Stimulated activated CD4-positive, alpha-beta T cell treated with anti-CD3 and anti-CD28 coated beads, Interleukin-4, amount 100 ng/mL, for 4 hours (primary cell): ENCODE results near the gene ASIC1.

Experiments used
- DNase-seq, 2 experiments: peaks; one replicate each; pipeline ENCODE4 v3.0.0-alpha.2; 2020

ASIC1 gene

DNA sequence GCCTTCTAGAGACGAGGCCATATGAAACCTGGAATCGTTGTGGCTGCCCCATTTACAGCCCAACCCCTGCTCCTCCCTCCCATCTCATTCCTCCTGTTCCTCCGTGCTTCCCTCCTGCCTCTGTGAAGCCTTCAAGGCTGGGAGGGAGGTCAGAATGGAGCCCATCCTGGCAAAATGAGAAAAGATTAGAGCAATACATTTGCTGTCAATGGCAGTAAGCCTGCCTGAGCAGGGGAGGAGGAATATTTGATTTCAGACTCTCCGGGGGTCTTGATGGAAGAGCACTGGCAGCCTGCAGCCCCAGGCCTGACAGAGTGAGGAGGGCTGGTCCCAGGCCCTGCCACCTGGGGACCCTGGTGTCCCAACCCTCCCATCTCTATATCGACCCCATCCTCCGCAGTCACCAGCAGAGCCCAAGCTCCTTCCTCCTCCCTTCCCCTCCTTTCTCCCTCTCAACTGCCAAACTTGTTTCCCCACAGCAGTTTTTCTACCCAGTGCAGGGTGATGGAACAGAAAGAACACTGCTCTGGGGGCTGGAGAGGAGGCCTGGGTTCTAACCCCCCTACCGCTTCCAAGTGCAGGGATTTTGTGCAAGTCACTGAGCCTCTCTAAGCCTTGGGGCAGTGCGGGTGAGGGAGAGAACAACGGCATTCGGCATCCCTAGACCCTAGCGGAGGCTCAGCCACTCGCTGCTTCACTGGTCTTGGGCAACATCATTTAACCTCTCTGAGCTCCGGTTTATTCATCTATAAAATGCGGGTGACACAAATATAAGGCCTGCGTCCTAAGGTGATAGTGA lies 16.1 kb upstream of the ASIC1 start:
- DNase-seq: no peak

DNA sequence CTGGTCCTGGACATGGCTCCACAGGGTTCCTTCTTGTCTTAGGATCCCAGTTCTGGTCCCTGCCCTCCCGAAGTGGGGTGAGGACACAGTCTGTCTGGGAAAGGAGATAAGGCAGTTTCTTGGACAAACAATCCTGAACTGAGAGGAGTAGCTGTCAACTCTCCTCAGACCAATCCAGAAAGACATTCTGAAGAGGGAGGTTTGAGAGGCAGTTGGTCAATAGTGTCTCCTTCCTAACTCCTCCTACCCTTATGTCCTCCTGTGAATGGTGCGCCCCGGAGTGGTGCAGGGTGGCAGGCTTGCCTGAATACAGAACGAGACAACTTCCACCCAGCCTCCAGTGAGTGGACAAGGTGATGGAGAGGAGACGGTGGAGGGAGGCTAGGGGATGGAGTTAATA lies 15.4 kb upstream of the ASIC1 start:
- no peak for DNase-seq

DNA sequence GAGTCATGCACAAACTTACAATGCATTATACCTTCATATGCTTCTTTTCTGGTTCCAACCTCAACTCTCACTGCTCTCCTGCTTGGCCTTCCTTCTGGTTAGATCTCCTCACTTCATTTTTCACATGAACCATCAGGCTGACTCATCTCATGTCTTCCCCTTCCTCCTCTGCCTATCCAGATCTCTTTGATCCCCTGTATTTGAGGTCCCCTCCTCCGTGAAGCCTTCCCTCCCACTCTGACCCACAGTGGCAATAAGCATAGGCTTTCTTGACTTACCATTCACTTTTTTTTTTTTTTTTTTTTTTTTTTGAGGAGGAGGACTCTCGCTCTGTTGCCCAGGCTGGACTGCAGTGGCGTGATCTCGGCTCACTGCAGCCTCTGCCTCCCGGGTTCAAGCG lies 14.7 kb upstream of the ASIC1 start:
- peak in 1 of 2 experiments; percentile 60 for DNase-seq

DNA sequence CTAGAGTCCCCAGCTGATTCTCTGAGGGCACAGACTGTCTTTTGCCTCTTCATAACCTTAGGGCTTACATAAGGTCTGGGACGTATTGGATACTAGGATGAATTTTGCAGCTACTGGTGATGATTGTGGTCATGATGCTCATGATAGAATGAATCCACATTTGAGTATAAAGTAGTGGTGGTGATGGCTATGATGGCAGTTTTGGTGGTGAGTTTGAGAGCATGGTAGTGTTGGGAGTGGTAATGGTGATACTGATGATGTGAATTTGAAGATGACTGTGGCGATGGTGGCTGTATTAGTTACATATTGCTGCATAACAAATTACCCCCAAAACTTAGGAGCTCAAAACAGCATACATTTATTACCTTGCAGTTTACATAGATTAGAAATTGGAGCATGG lies 14.1 kb upstream of the ASIC1 start:
- no peak for DNase-seq

DNA sequence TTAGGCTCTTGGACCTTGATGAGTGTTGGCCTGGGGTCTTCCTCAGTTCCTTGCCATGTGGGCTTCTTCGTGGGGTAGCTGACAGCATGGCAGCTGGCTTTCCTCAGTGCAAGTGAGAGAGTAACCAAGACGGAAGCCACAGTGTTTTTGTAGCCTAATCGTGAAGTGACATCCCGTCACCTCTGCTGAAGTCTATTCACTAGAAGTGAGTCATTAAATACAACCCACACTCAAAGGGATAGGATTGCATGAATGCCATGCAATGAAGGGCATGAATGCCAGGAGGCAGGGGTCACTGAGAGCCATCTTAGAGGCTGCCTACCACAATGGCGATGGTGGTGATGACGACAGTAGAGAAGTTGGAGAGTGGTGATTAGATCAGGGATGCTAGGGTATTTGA lies 13.5 kb upstream of the ASIC1 start:
- DNase-seq: no peak

DNA sequence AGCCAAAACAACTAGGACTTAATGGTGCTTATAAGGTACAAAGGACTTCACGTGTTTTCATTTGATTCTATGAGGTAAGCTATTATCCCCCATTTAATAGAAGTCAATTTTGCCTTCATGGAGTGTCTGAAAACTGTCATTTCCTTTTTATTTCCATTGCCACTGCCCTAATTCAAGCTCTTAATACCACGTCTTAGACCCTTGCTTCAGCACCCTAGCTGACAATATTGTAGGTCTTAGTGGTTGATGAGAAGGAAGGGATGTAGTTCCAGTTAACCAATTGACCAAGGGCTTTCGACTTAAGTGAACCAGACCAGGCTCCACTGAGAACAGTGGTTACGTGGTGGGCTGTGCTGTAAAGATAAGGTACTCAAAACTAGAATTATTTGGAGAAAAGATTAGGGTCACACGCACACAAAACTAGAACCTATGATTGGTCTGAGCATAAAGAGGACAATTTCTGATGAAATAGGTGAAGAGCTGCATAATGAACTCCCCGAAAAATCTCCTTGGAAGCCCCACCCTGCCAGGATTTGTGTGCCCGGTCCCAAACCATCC lies 9.6 kb upstream of the ASIC1 start:
- no peak for DNase-seq

DNA sequence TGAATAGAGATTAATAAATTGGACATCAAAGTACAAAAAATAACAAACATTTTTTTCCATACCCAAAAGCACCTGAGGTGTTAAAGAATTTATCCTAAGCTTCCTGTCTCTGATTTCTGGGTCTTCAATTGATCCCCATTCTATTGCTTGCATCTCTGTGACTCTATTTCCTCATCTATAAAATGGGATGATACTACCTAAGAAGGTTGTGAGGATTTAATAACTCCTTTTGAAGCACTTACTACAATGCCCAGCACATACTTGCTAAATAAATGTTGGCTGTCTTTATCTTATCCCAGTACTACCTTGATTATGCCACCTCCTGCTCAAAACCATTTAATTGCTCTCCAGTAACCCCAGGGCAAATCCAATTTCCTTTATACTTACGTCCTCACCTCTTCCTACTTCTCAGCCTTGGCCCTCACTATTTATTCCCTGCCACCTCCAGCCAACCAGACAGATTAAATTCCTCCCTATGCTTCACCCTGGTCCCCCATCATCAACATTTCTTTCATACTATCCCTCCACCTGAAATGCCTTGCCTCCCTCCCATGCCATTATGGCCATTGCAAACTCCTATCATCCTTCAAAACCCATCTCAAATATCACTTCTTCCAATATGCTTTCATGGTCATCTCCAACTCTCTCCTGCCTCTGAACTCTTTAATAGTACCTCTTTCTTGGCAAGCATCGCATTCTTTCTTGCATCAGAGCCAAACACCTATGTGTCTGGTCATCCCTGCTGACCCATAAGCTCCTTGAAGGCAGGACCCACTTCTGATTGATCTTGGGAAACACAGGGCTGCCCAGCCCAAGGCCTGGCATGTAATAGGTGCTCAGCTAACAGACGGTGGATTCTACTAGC lies 7.9 kb upstream of the ASIC1 start:
- DNase-seq: no peak

DNA sequence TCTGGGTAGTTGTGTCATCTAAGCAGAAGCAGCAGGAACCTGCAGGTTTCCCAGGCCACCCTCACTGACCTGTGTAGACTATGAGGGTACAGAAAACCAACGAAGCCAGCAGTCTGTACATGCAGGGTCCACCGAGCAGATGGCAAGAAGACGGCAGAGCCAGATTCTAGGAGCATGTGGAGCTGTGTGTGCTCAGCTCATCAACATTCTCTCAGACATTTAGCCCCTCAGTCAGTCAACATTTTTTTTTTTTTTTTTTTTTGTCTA lies 7.3 kb upstream of the ASIC1 start:
- DNase-seq: no peak

DNA sequence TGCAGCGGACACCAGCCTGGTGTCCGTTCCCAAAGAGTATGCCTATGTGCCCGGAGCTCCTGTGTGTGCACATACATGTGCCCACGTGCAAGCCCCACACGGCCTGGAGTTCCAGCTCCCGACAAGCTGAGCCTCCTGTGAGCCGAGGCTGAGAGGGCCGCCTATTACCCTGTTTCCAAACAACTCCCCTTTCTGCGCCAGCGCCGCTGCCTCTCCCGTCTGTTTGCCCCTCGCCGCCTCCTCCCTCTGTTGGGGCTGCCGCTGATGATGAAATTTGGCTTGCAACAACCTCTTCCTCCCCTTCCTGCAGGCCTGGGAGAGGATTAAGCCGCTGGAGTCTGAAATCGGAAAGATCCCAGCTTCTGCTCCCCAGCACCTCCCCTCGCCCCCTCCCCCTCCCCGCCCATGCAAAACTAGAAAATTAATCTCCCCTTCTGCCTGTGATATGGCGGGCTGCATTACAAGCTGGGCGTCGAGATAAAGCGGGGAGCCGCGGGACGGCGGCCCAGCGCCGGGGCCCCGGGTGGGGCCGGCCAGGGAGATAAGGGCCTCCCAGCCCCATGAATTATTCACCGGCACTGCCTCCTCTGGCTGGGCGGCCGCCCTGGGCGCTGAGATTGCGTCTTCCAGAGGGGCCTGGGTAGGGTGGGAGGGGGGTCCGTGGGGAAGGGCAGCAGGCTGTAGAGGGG lies 6.8 kb upstream of the ASIC1 start:
- no peak for DNase-seq

DNA sequence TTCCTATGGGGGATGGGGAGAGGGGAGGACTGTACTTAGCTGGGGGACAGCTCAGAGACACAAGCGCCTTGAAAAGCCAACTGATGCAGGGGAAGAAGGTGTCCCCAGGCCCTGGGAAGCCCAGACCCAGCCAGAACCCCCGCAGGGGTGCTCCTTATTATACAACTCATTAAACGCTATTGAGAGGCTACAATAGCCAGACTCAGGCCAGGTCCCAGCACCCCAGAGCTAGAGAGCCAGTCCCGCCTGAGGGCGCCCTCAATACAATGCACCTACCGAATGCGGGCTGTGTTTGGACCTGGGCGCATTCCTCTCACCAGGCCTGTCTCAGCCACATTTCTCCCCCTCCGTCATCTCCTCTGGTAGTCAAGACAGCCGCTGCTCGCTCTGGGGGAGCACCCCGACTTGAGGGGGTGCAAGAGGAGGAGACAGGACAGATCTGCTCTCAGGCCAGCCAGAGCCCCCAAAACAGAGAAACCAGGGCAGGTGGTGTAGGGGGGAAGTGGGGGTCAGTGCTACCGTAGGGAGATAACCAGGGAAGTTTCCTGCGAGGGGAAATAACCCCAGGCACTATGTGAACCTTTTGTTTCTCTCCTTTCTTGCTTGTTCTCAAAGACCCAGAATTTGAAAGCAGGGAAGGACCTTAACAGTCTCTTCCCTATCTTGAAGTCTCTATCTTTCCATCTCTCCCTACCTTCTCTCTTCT lies 6.1 kb upstream of the ASIC1 start:
- no peak for DNase-seq

DNA sequence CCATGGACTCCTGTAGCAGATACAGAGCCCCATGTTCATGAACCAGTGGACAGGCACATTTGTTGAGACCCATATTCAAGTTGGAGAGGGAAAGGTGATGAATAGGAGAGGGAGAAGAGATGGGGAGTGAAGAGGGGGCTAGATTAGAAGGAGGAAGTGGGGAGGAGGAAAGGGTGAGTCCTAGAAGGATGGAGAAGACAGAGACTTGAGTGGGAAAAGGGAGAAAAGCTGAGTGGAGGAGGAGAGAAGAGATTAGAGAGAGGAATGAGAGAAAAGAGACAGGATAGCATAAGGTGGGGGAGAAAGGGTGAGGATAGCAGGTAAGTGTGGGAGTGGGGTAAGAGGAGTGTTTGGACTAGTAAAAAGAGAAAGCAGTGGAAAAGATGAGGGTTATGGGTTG lies 4.9 kb upstream of the ASIC1 start:
- no peak for DNase-seq

DNA sequence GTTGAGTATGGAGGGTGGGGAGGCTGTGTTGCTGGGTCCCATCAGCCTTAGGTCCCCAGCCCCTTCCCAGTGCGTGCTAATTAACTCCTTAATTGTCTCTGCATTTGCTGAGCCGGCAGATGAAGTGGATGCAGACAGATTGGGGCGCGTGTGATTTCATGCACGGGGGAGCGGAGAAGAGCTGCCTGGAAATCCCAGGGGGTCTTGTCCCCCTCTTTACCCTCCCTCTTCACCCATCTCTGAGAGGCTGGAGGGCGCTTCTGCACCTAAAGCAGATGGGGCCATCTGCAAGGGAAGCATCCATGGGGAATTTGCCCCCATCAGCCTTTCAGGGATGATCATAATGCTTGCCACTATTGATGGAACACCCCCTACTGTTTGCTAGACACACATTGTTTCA lies 4.4 kb upstream of the ASIC1 start:
- DNase-seq: no peak

DNA sequence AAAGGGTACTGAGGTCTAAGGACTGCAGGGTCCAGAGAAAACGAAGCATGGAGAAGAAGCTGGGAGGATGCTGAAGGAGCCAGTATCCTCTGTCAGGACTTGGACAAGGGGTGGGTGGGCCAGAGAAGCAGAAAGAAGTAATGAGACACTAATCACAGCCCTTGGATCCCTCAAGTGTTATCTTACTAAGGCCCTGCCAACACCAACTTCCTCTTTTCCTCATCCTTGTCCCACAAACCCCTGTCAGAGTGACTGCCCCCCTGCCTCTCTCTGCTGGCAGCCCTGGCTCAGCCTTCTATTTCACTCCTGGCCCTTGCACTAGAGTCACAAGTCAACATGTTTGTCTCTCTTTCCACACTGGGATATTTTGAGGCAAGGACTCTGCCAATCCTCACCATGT lies 3.8 kb upstream of the ASIC1 start:
- no peak for DNase-seq

DNA sequence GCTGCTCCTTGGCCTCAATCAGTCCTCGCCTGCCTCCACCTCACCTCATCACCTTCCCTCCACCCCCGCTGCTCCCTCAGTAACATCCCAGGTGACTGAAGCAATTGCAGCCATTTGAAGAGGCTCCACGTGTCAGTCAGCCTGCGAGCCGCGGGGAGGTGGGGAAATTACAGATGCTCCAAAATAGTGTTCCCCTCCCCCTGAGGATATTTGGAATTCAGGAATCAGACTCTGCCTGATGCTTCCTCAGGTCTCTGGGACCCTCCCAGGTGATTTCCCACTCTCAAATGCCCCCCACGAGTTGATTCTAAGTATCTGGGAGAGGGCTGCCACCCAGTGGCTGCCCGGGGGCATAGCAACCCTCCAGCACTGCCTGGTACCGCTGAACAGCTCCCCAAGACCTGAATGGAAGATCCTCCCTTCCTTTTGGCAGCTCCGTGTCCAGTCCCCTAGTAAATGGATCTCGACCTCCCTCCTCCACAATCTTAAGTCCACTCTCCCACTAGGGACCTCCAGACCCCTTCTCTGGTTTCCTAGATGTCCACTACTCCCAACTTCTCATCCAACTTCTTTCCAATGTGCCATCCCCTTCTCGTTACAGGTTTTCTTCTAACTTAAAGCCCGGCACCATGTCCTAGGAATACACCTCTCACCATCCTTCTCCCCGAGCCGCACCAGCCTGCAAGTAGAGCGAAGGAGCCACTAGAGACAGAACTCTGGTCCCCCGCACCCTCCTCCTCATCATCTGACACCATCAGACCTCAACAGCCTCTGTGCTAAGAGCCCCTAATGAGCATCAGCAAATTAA lies 1.4 kb upstream of the ASIC1 start:
- peak; percentile 62 for DNase-seq

DNA sequence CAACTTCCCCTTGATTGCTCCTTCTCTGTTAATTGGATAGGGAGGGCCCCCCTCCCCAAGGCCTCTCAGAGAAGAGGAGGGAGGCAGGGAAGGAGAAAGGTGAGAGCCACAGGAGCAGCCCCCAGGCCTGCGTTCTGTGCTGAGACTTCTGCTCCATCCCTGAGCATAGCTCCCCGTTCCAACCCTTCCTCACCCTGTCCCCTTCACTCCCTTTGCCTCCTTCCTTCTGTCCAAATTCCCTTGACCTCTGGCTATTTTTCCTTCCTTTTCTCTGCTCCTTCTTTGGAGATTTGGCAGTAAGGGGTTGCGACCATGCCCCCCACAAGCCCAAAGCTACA lies 788 bp upstream of the ASIC1 start:
- no peak for DNase-seq

DNA sequence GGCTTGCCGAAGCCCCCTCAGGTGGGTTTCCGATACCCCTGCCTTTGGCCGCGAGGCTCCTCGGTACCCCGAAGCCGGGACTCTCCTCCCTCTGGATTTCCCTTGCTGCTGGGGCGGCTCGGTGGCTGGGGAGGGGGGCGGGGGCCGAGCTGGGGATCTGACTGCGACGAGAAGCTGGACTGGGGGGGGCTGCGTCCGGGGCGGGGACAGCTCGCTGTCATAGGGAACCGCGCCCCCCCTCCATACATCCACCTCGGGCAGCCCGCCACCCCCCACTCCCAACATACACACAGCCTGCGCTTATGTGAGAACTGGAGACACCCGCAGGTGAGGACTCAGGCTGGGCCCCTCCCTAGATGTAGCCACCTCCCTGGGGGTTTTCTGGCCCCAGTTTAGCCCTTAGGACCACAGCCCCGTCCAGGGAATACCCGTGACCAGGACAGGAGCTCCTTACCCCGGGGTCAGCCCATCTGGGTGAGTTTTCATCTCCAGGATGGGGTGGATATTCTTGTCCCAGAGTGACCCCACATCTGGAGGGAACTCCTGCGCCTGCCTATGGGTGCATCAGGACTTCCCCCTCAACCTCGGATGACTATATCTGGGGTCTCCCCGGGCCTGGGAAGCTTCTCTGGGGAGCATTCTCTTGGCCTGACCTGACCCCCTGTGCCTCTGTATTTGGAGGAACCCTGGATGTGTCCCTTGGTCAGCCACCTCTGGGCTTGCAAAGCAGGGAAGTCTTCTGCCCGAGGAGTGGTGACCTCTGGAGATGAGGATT lies 687 bp downstream of the ASIC1 start:
- no peak for DNase-seq

DNA sequence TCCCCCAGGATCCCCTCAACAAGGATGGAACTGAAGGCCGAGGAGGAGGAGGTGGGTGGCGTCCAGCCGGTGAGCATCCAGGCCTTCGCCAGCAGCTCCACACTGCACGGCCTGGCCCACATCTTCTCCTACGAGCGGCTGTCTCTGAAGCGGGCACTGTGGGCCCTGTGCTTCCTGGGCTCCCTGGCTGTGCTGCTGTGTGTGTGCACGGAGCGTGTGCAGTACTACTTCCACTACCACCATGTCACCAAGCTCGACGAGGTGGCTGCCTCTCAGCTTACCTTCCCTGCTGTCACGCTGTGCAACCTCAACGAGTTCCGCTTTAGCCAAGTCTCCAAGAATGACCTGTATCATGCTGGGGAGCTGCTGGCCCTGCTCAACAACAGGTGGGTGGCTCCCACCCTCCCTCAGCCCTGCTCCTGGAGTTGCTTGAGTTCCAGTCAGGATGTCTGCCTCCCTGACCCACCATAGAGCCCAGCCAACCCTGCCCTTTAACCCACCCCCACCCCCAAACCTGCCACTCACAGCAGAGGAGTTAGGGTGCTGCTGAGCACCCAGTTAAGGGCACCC lies 1.4 kb downstream of the ASIC1 start:
- DNase-seq: no peak

DNA sequence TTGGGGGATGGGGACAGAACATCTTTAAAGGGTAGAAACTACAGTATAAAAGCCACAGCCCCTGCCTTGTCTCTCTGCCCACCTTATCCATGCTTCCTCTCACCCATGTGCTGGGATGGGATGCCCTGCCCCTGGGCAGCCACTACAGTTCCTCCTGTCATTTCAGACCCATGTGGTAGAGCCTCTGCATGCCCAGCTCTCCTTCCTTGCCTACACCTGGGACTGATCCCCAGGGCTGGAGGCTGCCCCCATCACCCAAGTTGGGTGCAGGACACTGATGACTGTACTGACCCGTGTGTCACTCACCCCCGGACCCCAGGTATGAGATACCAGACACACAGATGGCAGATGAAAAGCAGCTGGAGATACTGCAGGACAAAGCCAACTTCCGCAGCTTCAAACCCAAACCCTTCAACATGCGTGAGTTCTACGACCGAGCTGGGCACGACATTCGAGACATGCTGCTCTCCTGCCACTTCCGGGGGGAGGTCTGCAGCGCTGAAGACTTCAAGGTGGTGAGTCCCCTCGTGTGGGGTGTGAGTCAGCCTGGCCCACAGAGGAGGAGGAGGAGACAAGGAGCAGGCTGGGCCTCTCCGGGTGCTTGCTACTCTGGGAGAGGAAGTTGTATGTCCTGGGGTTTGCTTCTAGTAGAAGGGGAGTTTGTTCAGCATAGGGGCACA lies 2.2 kb downstream of the ASIC1 start:
- peak; percentile 42 to 73 for DNase-seq

DNA sequence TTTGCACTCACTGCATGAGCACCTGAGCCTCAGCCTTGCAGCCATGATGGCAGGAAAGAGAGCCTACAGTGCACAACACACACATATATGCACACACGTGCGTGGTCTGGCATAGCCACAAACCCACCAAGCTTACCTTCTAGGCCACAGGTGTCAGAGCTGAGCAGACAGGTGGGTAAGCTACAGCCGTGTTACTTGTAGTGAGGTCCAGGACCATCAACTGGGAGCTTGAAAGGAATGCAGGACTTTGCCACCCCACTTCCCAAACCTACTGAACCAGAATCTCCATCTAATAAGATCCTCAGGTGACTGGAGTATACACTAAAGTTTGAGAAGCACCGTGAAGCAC lies 2.7 kb downstream of the ASIC1 start:
- no peak for DNase-seq

DNA sequence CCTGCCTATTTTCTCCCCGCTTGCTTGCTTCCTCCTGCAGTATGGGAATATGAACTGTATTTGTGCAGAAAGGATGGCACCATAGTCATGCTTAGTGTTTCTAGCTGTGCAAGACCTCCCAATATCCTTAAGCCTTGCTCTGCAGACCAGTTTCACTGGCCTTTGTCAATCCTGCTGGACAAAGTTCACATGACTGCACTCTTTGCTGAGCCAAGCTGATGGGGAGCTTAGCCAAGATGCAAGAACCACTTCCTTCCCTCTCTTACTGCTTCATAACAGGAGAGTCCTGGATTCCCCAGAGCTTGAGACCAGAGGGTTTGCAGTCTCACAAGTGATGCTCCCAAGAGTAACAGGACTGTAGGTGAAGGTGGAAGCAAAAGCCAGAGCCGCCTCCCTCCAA lies 3.8 kb downstream of the ASIC1 start:
- no peak for DNase-seq
